ENCODE measurements around the gene SPAG7. TPM values are rescaled to one million over a fixed set of nuclear protein-coding genes. Genes with fewer than 3 reads are reported as not detected.
"Not testable (repeated sequence)": the region's sequence is repeated elsewhere in the genome, so short reads cannot be mapped to it uniquely, and the experiment has no call there.

The SPAG7 gene
- total and polyA plus RNA-seq, 7 donors, result 42.6 to 84.5 (median 73.9) TPM

- intact Hi-C loops (cut with DNase I), result no loop called here
- no peak overlapping the region for H3K27ac ChIP-seq
Observed at GRCh38 chr17:4933646-4934045, 34.0 kb downstream of the SPAG7 start.

GRCh38 chr17:4932756-4933155 lies 34.9 kb downstream of the SPAG7 start:
- DNase-seq, result no peak
- no peak overlapping the region for H3K4me3 ChIP-seq
- peaks cover 0 to 14% (median 9%) of the 10 kb centered on the region in 4 donors for H3K4me1 ChIP-seq
- H3K27ac ChIP-seq, result no peak overlapping the region
- H3K27me3 ChIP-seq, result no peaks in the 10 kb centered on the region
- intact Hi-C loops (cut with DNase I), result no loop called here
- TF ChIP-seq POLR2AphosphoS5 (IDR thresholded peaks at IDR 0.05) (no peak), POLR2A (IDR thresholded peaks at IDR 0.05) (no peak), EP300 (IDR thresholded peaks at IDR 0.05) (no peak), CTCF (IDR thresholded peaks at IDR 0.05) (no peak)
- 91 to 95% methylated on average over 12 of the region's 12 CpGs for WGBS, 2 donors
- no peaks in the 10 kb centered on the region for H3K9me3 ChIP-seq
- H3K36me3 ChIP-seq, result peaks cover 6 to 20% (median 12%) of the 10 kb centered on the region in 4 donors

More at GRCh38 chr17:4933646-4934045, 34.0 kb downstream of the SPAG7 start:
- no peaks in the 10 kb centered on the region for H3K27me3 ChIP-seq
- H3K9me3 ChIP-seq, result no peaks in the 10 kb centered on the region
- TF ChIP-seq EP300 (IDR thresholded peaks at IDR 0.05) (no peak), POLR2AphosphoS5 (IDR thresholded peaks at IDR 0.05) (no peak), CTCF (IDR thresholded peaks at IDR 0.05) (no peak), POLR2A (IDR thresholded peaks at IDR 0.05) (no peak)
- H3K4me3 ChIP-seq, result no peak overlapping the region
- DNase-seq, result no peak
- WGBS, 2 donors, result 74 to 80% methylated on average over 16 of the region's 16 CpGs
- H3K4me1 ChIP-seq, result peaks cover 0 to 23% (median 17%) of the 10 kb centered on the region in 4 donors
- H3K36me3 ChIP-seq, result peaks cover 13 to 27% (median 16%) of the 10 kb centered on the region in 4 donors

GRCh38 chr17:4931963-4932362 lies 35.7 kb downstream of the SPAG7 start, which contains the start of gene GP1BA:
GP1BA (plus strand) TSS chr17:4932277; CDS start chr17:4932605, 328 bp downstream.
- H3K27me3 ChIP-seq, result no peaks in the 10 kb centered on the region
- H3K27ac ChIP-seq, result no peak within 1 kb of the TSS
- WGBS, 2 donors, result 73 to 87% methylated on average over 14 of the region's 14 CpGs
- no peak for DNase-seq
- H3K4me3 ChIP-seq, result no peak within 1 kb of the TSS
- intact Hi-C loops (cut with DNase I), result no loop called here
- H3K9me3 ChIP-seq, result no peaks in the 10 kb centered on the region
- peaks cover 0 to 12% (median 4%) of the 10 kb centered on the region in 4 donors for H3K36me3 ChIP-seq
- no peak for TF ChIP-seq EP300 (IDR thresholded peaks at IDR 0.05)
- TF ChIP-seq CTCF (IDR thresholded peaks at IDR 0.05), result no peak
- TF ChIP-seq POLR2AphosphoS5 (IDR thresholded peaks at IDR 0.05), result no peak
- no peak for TF ChIP-seq POLR2A (IDR thresholded peaks at IDR 0.05)
- H3K4me1 ChIP-seq, result peaks cover 0 to 9% (median 8%) of the 10 kb centered on the region in 4 donors

GRCh38 chr17:4928881-4929280 lies 38.7 kb downstream of the SPAG7 start:
- Histone ChIP-seq H3K9me3 (no peaks in the 10 kb centered on the region), H3K4me1 (peaks cover 0 to 1% (median under 1%) of the 10 kb centered on the region in 4 donors), H3K27ac (no peak overlapping the region), H3K27me3 (no peaks in the 10 kb centered on the region), H3K36me3 (no peaks in the 10 kb centered on the region), H3K4me3 (no peak overlapping the region)
- TF ChIP-seq CTCF (IDR thresholded peaks at IDR 0.05) (no peak), POLR2AphosphoS5 (IDR thresholded peaks at IDR 0.05) (no peak), POLR2A (IDR thresholded peaks at IDR 0.05) (no peak), EP300 (IDR thresholded peaks at IDR 0.05) (no peak)
- intact Hi-C loops (cut with DNase I), result no loop called here
- WGBS, 2 donors, result 98% methylated on average over 18 of the region's 18 CpGs
- DNase-seq, result no peak

- DNase-seq; H3K9me3 ChIP-seq; H3K4me3 ChIP-seq; intact Hi-C loops (cut with DNase I); H3K4me1 ChIP-seq; H3K27me3 ChIP-seq; H3K27ac ChIP-seq; H3K36me3 ChIP-seq: not testable (repeated sequence)
- 84 to 89% methylated on average over 24 of the region's 24 CpGs for WGBS, 2 donors
Observed at GRCh38 chr17:4926577-4927335, 40.9 kb downstream of the SPAG7 start.
